Dedifferentiated amniotic fluid mesenchymal stem cell (primary cell): Measurements from ENCODE around the gene PTGES3L.
"Not testable (repeated sequence)": the region's sequence is repeated elsewhere in the genome, so short reads cannot be mapped to it uniquely, and the experiment has no call there.

Experiments
- DNase-seq: peaks from one replicate; pipeline ENCODE4 v3.0.0-alpha.2; 2016; ENCODE audit errors: extremely low spot score

PTGES3L gene

GRCh38 chr17:43014020-43014648, 34.3 kb upstream of the PTGES3L start:
- DNase-seq, result no peak

GRCh38 chr17:43013296-43013695, 33.4 kb upstream of the PTGES3L start:
- no peak for DNase-seq

GRCh38 chr17:43011728-43012472, 32.0 kb upstream of the PTGES3L start:
- DNase-seq, result no peak

- DNase-seq, result no peak
Observed at GRCh38 chr17:43010667-43011308, 30.9 kb upstream of the PTGES3L start.

DNA sequence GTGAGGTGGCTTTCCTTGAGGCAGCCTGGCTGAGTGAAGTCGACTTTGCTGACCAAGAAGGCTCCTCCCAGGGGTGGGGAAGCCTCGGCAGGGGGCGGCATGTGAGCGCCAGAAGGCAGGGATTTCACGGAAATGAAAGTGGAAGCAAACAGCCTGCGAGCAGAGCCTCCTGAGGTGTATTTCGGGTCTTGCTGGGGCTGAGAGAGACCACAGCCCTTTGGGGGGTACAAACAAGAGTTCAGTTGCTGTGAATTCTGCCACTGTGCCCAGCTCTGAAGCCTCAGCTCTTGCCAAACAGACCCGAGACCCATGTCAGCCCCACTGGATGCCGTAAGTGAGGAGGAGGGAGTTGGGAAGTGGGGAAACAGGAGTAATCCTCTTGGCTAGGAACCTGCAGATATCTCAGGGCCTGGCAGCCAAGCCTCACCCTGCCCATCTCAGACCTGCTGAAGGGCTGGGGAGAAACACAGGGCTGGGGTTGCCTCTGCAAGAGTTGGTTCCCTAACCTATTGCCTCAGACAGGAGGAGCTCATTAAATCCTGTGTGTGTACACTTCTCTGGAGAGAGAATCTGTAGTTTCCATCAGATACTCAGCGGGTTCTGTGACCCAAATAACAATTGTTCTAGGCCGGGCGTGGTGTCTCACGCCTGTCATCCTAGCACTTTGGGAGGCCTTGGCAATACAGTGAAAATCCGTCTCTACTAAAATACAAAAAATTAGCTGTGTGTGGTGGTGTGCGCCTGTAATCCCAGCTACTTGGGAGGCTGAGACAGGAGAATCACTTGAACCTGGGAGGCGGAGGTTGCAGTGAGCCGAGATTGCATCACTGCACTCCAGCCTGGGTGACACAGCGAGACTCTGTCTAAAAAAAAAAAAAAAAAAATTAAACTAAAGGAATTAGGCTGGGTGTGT, 27.0 kb upstream of the PTGES3L start, which contains the start of gene IFI35:
IFI35 (plus strand) TSS at position 146 of the 913 bp plus-strand sequence; CDS start at position 310, 164 bp downstream.
- DNase-seq, result peak; percentile 61

DNA sequence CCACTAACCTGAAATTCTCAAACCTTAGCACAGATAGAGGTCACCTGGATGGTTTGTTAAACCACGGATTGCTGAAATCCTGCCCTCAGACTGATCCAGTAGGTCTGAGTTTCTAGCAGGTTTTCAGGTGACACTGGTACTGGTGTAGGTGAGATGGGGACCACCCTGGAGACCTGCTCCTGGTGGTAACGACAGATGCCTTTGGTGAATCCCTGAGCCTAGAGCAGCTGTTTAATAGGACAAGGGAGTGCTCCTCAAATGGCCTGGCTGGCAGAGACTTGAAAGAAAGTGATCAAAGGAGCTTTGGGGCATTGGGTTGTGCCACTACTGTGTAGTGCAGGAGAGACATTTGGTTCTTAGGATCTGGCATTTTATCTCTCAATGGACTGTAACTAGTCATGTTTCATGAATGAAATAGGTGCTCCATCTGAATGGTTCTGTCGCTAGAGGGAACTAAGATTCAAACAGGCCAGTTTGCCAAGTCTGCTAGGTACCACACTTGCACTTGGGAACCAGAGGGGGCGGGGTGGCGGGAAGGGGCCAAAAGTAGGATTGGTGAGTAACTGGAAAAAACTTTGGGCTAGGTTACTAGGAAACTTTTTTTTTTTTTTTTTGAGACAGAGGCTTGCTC, 23.8 kb upstream of the PTGES3L start:
- no peak for DNase-seq

- DNase-seq, result not testable (repeated sequence)
Observed at GRCh38 chr17:43000894-43001293, 21.0 kb upstream of the PTGES3L start.

GRCh38 chr17:42999003-42999525, 19.2 kb upstream of the PTGES3L start:
- DNase-seq, result no peak

DNA sequence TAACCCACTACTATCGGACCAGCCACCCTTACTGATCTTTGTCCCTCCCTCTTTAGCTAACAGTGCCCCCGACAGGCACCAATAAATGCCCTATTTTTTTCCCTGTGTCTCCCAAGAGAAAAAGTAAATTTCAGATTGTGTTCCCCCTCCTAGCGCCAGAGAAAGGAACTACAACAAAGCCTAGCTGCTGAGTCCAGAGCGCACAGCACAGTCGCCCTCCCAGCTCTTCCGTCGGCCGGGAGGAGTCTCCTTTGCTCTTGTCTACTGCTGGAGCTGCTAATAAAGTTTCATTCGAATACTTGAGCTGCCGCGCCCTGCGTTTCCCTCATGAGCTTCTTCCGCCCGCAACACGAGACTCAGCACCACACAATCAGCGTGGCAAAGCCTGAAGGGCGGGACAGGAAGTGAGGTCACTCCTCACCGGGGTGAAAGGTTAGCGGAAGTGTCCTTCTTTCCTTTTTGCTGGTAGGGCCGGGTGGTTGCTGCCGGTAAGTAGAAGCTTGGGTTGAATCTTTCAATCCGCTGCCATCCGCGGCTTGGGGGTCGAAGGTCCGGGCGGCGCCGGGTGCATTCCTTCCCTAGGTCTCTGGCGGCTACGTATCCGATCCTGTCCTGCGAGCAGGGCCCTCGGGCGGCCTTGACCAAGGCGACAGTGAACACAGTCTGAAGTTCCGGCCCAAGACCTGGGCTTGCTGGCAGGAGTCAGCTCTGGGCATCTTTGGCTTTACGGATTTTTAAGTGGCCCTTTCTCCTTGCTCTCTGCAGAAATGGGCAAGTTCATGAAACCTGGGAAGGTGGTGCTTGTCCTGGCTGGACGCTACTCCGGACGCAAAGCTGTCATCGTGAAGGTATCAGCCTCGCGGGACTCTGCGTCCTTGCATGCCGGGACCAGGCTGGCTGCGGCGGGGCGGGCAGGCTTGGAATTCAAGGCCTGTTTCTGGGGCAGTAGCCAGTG, 18.4 kb upstream of the PTGES3L start, which contains the start of gene RPL27:
RPL27 (plus strand) TSS at position 436 of the 955 bp plus-strand sequence; CDS start at position 768, 332 bp downstream.
- peak; percentile 100 for DNase-seq

- no peak for DNase-seq
Observed at GRCh38 chr17:42997390-42997983, 17.6 kb upstream of the PTGES3L start.

- DNase-seq, result not testable (repeated sequence)
Observed at GRCh38 chr17:42993913-42994312, 14.0 kb upstream of the PTGES3L start.

GRCh38 chr17:42992872-42993271, 13.0 kb upstream of the PTGES3L start:
- no peak for DNase-seq

GRCh38 chr17:42991471-42991870, 11.6 kb upstream of the PTGES3L start:
- no peak for DNase-seq

DNA sequence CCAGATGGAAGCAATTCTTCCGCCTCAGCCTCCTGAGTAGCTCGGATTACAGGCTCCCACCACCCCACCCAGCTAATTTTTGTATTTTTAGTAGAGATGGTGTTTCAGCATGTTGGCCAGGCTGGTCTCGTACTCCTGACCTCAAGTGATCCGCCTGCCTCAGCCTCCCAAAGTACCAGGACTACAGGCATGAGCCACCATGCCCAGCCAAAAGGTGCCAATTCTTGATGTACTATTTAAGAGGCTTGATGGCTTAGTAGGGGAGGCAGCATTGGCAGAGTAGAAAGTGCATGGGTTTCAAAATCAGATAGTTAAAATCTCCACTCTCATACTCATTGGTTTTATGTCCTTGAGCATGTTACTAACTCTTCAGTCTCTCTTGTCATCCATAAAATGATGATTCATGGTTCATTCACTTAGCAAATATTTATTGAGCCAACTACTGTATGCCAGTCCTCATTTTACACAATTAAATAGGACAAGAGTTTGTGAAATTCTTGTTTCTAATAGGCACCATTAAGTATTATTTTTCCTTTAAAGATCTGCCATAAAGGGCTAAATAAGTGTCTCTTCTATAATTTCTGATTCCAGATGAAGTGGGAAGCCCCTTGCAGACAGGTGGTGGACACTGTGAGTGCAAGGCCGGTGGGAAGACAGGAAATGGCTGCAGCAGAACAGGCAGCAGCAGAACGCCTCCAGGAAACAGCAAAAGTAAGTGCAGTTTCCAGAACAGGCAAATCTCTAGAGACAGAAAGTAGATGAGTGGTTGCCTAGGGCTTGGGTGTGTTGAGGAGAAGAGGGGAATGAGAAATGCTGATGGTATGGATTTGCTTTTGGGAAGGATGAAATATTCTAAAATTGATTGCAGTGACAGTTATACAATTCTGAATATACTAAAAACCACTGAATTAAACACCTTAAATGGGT, 10.1 kb upstream of the PTGES3L start:
- no peak for DNase-seq

- no peak for DNase-seq
Observed at GRCh38 chr17:42989141-42989540, 9.3 kb upstream of the PTGES3L start.

- no peak for DNase-seq
Observed at GRCh38 chr17:42985225-42985624, 5.3 kb upstream of the PTGES3L start.

- no peak for DNase-seq
Observed at GRCh38 chr17:42982266-42982665, 2.4 kb upstream of the PTGES3L start.

DNA sequence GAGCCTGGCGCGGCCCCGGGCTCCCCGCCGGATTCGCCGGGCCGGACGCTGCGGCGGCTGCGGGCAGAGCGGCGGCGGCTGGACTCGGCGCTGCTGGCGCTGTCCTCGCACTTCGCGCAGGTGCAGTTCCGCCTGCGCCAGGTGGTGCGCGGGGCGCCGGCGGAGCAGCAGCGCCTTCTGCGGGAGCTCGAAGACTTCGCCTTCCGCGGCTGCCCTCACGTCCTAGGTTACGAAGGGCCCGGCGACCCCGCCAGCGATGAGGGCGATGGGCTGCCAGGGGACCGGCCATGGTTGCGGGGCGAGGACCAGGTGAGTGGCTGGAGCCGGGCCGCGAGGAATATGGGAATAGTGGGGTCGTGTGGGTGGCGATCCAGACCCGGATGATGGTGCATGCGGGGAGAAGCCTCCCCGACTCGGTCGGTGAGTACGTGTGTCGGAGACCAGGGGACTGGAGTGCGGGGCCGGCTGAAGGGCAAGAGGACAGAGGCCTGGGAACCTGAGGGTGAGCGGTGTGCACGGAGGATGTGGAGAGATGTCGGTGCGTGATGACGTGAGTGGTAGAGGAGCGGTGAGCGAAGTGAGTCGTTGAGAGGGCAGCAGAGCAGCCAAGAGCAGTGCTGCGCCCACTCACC, 1.0 kb upstream of the PTGES3L start:
- peak; percentile 55 for DNase-seq
